ENCODE results near the gene PPP1R16B.

PPP1R16B gene

GRCh38 chr20:38889050-38889449 is 83.6 kb downstream of the PPP1R16B start:
- TF ChIP-seq CTCF (IDR thresholded peaks at IDR 0.05; ENCODE audit: low read length, missing control alignments): no peak
- no peak for DNase-seq (ENCODE audit: low read depth)
- H3K4me3 ChIP-seq (replicated peaks; ENCODE audit: low read depth, low read length): no peak overlapping the region

- no peak overlapping the region for H3K4me3 ChIP-seq (replicated peaks; ENCODE audit: low read depth, low read length)
- DNase-seq (ENCODE audit: low read depth): no peak
- TF ChIP-seq CTCF (IDR thresholded peaks at IDR 0.05; ENCODE audit: low read length, missing control alignments): no peak
Measured at GRCh38 chr20:38889792-38890496, 84.4 kb downstream of the PPP1R16B start.

DNA sequence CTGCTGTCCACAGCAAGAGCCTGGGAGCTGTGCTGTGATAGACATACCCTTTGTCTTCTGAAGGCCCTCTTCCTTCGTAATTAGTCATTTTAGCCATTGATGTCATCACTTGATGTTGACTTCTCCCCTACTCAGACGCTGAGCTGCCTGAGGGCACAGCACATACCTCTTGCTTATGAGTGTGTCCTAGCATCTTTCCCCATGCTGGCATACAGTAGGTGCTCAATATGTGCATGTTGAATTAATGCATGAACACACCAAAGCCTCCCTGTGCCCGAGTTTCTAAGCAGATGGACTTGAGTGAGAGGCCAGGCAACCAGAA is 85.0 kb downstream of the PPP1R16B start:
- no peak for TF ChIP-seq CTCF (IDR thresholded peaks at IDR 0.05; ENCODE audit: low read length, missing control alignments)
- H3K4me3 ChIP-seq (replicated peaks; ENCODE audit: low read depth, low read length): no peak overlapping the region
- no peak for DNase-seq (ENCODE audit: low read depth)

DNA sequence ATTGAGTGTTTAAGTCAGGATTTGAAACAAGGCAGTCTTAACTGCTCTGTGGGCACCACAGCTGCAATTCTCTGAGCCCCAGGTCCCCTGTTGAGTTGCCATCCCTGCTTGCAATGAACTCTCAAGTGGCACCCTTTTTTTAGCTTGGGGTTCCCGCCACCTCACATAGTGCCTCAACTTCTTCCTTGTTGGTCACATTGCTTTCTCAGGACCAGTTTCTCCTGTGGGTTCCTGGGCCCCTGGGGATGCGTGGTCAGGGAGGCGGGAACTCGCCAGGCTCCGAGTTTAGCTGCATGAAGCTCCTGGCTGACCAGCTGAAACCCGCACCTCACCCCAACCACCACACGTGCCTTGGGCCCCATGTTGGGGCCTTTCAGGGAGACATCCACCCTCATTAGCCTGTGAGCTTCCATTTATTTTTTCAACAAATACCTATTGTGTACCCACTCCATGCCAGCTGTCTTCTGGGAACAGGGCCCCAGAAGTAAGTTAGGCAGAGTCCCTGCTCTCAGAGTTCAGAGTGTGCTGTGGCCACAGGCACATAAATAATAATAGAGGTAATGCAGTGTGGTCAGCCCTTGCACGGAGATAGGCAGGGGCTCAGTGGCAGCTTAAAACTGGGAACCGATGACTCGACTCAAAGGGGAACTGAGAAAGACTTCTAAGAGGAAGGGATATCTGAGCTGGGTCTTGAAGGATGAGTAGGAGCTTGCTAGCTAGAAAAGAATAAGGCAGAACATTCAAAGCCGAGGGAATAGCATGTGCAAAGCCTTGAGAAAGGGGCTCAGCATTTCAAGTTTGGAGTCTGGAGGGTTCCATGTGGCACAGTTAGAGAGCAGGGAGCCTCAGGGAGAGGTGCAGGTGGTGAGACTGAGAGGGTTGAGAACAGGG is 86.8 kb downstream of the PPP1R16B start:
- H3K4me3 ChIP-seq (replicated peaks; ENCODE audit: low read depth, low read length): no peak overlapping the region
- no peak for TF ChIP-seq CTCF (IDR thresholded peaks at IDR 0.05; ENCODE audit: low read length, missing control alignments)
- no peak for DNase-seq (ENCODE audit: low read depth)

- DNase-seq (ENCODE audit: low read depth): no peak
- H3K4me3 ChIP-seq (replicated peaks; ENCODE audit: low read depth, low read length): no peak overlapping the region
- no peak for TF ChIP-seq CTCF (IDR thresholded peaks at IDR 0.05; ENCODE audit: low read length, missing control alignments)
Measured at GRCh38 chr20:38893056-38893564, 87.6 kb downstream of the PPP1R16B start.

GRCh38 chr20:38893565-38894090 is 88.1 kb downstream of the PPP1R16B start:
- DNase-seq (ENCODE audit: low read depth): peak; percentile 55
- TF ChIP-seq CTCF (IDR thresholded peaks at IDR 0.05; ENCODE audit: low read length, missing control alignments): peak; percentile 90
- H3K4me3 ChIP-seq (replicated peaks; ENCODE audit: low read depth, low read length): no peak overlapping the region

Data from fibroblast of pulmonary artery (primary cell).